ENCODE measurements around the gene PNPLA7. TPM values are rescaled to one million over a fixed set of nuclear protein-coding genes. Genes with fewer than 3 reads are reported as not detected.

The PNPLA7 gene
- total and polyA plus RNA-seq, 10 of the 15 experiments (the other 5 are each of a cell fraction or from before 2014, with no cell fraction given): 0.04 to 0.85 (median 0.19) TPM; not detected in 1

DNA sequence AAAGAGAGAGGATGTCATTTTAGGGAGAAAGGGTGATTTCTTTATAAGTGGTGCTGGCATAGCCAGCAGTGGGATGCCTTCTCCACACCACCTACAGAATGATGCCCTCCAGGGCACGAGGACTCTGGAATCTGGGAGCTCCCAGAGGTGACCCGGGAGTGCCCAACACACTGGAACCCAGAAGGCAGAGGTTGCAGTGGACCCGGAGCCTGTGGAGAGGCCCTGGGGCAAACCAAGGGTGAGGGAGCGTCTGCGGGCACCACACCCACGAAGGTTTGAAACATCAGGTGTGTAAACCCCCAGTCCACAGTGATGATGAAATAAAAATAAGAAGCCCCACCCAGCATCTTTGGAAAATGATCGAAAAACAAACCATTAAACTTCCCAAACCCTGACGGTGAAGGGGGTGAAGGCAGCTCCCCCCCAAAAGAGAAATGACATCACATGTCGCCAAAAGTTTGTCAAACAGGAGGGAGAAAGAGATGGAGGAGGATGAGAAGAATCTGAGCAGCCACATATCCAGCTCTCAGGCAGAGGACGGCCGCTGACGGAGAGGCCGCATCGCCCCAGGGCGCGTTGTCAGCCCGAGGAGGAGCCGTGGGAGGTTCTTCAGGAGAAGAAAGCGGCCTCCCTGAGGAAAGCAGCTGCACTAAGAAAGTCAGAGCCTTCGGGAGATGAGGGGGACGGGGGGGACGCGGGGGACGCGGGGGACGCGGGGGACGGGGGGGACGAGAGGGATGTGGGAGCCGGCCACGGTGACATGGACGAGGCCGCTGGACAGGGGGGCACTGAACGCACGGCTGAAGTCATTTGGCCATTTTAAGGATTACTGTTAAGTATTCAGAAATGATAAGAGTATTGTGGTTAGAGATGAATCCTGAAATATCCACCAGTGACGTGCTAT is 47.9 kb downstream of the PNPLA7 start (continued):
- no peak for TF ChIP-seq CREB1 (IDR thresholded peaks at IDR 0.05; ENCODE audit: low read depth)
- no peak for TF ChIP-seq RCOR1 (conservative IDR thresholded peaks at IDR 0.05; ENCODE audit: low read depth, low read length)
- TF ChIP-seq, protein P1, sequence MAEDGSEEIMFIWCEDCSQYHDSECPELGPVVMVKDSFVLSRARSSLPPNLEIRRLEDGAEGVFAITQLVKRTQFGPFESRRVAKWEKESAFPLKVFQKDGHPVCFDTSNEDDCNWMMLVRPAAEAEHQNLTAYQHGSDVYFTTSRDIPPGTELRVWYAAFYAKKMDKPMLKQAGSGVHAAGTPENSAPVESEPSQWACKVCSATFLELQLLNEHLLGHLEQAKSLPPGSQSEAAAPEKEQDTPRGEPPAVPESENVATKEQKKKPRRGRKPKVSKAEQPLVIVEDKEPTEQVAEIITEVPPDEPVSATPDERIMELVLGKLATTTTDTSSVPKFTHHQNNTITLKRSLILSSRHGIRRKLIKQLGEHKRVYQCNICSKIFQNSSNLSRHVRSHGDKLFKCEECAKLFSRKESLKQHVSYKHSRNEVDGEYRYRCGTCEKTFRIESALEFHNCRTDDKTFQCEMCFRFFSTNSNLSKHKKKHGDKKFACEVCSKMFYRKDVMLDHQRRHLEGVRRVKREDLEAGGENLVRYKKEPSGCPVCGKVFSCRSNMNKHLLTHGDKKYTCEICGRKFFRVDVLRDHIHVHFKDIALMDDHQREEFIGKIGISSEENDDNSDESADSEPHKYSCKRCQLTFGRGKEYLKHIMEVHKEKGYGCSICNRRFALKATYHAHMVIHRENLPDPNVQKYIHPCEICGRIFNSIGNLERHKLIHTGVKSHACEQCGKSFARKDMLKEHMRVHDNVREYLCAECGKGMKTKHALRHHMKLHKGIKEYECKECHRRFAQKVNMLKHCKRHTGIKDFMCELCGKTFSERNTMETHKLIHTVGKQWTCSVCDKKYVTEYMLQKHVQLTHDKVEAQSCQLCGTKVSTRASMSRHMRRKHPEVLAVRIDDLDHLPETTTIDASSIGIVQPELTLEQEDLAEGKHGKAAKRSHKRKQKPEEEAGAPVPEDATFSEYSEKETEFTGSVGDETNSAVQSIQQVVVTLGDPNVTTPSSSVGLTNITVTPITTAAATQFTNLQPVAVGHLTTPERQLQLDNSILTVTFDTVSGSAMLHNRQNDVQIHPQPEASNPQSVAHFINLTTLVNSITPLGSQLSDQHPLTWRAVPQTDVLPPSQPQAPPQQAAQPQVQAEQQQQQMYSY (CRISPR knock-in tag; IDR thresholded peaks at IDR 0.05): no peak
- TF ChIP-seq RFX5 (IDR thresholded peaks at IDR 0.05; ENCODE audit: low read depth, low read length): no peak
- TF ChIP-seq HDAC6 (IDR thresholded peaks at IDR 0.05; ENCODE audit: unreplicated experiment): no peak
- TF ChIP-seq, protein P2, sequence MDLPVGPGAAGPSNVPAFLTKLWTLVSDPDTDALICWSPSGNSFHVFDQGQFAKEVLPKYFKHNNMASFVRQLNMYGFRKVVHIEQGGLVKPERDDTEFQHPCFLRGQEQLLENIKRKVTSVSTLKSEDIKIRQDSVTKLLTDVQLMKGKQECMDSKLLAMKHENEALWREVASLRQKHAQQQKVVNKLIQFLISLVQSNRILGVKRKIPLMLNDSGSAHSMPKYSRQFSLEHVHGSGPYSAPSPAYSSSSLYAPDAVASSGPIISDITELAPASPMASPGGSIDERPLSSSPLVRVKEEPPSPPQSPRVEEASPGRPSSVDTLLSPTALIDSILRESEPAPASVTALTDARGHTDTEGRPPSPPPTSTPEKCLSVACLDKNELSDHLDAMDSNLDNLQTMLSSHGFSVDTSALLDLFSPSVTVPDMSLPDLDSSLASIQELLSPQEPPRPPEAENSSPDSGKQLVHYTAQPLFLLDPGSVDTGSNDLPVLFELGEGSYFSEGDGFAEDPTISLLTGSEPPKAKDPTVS (IDR thresholded peaks at IDR 0.05; ENCODE audit: low read depth, low read length): no peak
- no peak for TF ChIP-seq NR2C1 (IDR thresholded peaks at IDR 0.05)
- TF ChIP-seq CBX5 (IDR thresholded peaks at IDR 0.05; ENCODE audit: low read depth): no peak
- no peak for TF ChIP-seq TCF3 (IDR thresholded peaks at IDR 0.05; ENCODE audit: borderline replicate concordance, insufficient read depth, low read depth, low read length)
- no peak for TF ChIP-seq FOXM1 (IDR thresholded peaks at IDR 0.05; ENCODE audit: low read depth, low read length)

Data from GM12878 (cell line).